MM.1S (cell line): Measurements from ENCODE around the gene SLA2.

Experiments
- DNase-seq: peaks from one replicate; pipeline ENCODE4 v3.0.0-alpha.2; 2015
- H2AFZ ChIP-seq: fragments of 300-600 bp; sonication (generic); 2 replicates; pipeline ENCODE4 v1.6.0; 2016; ENCODE audit warnings: antibody characterized with exemption, low read length
- H3F3A ChIP-seq: fragments of 300-600 bp; sonication (generic); 2 replicates; pipeline ENCODE4 v1.6.1; 2016; ENCODE audit warnings: mild to moderate bottlenecking, antibody characterized with exemption, low read length, moderate library complexity, mixed read lengths; ENCODE audit not compliant: insufficient read depth
- H3K27ac ChIP-seq: fragments of 300-600 bp; sonication (generic); 2 replicates; pipeline ENCODE4 v1.5.1; 2016; ENCODE audit warnings: mild to moderate bottlenecking, low read length
- H3K27me3 ChIP-seq: fragments of 300-600 bp; sonication (generic); replicated peaks from 2 replicates; pipeline ENCODE4 v1.6.0; 2016; ENCODE audit warnings: low read length; ENCODE audit not compliant: insufficient read depth
- H3K36me3 ChIP-seq: fragments of 300-600 bp; sonication (generic); replicated peaks from 2 replicates; pipeline ENCODE4 v1.6.1; 2016; ENCODE audit warnings: mild to moderate bottlenecking, low read length, mixed read lengths; ENCODE audit not compliant: insufficient read depth
- H3K4me1 ChIP-seq: fragments of 300-600 bp; sonication (generic); 2 replicates; pipeline ENCODE4 v1.6.1; 2016; ENCODE audit warnings: low read length, mixed read lengths
- H3K4me2 ChIP-seq: fragments of 300-600 bp; sonication (generic); 2 replicates; pipeline ENCODE4 v1.6.0; 2016; ENCODE audit warnings: low read depth, low read length
- H3K4me3 ChIP-seq: fragments of 300-600 bp; sonication (generic); 2 replicates; pipeline ENCODE4 v1.5.1; 2016; ENCODE audit warnings: low read length, mixed read lengths
- H3K79me2 ChIP-seq: fragments of 300-600 bp; sonication (generic); 2 replicates; pipeline ENCODE4 v1.6.1; 2016; ENCODE audit warnings: mixed run types, low read length, mixed read lengths
- H3K9ac ChIP-seq: fragments of 300-600 bp; sonication (generic); 2 replicates; pipeline ENCODE4 v1.6.1; 2016; ENCODE audit warnings: low read length, mixed read lengths
- H3K9me2 ChIP-seq: fragments of 300-600 bp; sonication (generic); replicated peaks from 2 replicates; pipeline ENCODE4 v1.6.1; 2016; ENCODE audit warnings: mild to moderate bottlenecking, low read length, mixed read lengths; ENCODE audit not compliant: insufficient read depth
- H3K9me3 ChIP-seq: fragments of 300-600 bp; sonication (generic); replicated peaks from 2 replicates; pipeline ENCODE4 v1.6.1; 2016; ENCODE audit warnings: mild to moderate bottlenecking, low read length, mixed read lengths; ENCODE audit not compliant: insufficient read depth
- H4K20me1 ChIP-seq: fragments of 300-600 bp; sonication (generic); 2 replicates; pipeline ENCODE4 v1.6.1; 2016; ENCODE audit warnings: mild to moderate bottlenecking, low read length, moderate library complexity, mixed read lengths; ENCODE audit not compliant: insufficient read depth
- CTCF ChIP-seq: fragments of 300-600 bp; sonication (generic); IDR thresholded peaks from 2 replicates; pipeline ENCODE4 v1.5.1; 2016; ENCODE audit warnings: antibody characterized with exemption, low read length, mixed read lengths
- EZH2 ChIP-seq: fragments of 300-600 bp; sonication (generic); optimal IDR thresholded peaks from 2 replicates; pipeline ENCODE3; 2017; ENCODE audit warnings: low read depth, mild to moderate bottlenecking, antibody characterized with exemption, low read length, mixed read lengths
- EZH2phosphoT487 ChIP-seq: fragments of 300-600 bp; sonication (generic); IDR thresholded peaks from 2 replicates; pipeline ENCODE4 v1.6.1; 2018; ENCODE audit warnings: antibody characterized with exemption, low read length

SLA2 gene

GRCh38 chr20:36562724-36563123, 83.3 kb downstream of the SLA2 start:
- Histone ChIP-seq H3K27me3 (no peaks in the 10 kb centered on the region), H4K20me1 (no peaks in the 10 kb centered on the region), H3K4me1 (no peaks in the 10 kb centered on the region), H3K36me3 (no peaks in the 10 kb centered on the region), H3K4me2 (no peak overlapping the region), H3K79me2 (no peaks in the 10 kb centered on the region), H2AFZ (no peak overlapping the region), H3K4me3 (no peak overlapping the region), H3K9ac (no peak overlapping the region), H3F3A (no peaks in the 10 kb centered on the region), H3K9me3 (no peaks in the 10 kb centered on the region), H3K9me2 (no peaks in the 10 kb centered on the region), H3K27ac (no peak overlapping the region)
- DNase-seq: no peak
- TF ChIP-seq CTCF: no peak
- no peak for TF ChIP-seq EZH2
- TF ChIP-seq EZH2phosphoT487: no peak
